Coronary artery (tissue), 2 donors: ENCODE results near the gene FXR2.
A peak's percentile ranks its signal among the peaks of the same experiment; 100 is the strongest.
"Not testable (repeated sequence)": the region's sequence is repeated elsewhere in the genome, so short reads cannot be mapped to it uniquely, and the experiment has no call there.

Experiments
- DNase-seq: peaks from one replicate; pipeline ENCODE4 v3.0.0-alpha.2; 2017; ENCODE audit warnings: low spot score
- H3K27ac ChIP-seq, 2 donors: fragments of 200-600 bp; sonication (generic); one replicate each; pipeline ENCODE4 v1.5.1; 2016 to 2019
- H3K4me3 ChIP-seq: fragments of 200-600 bp; sonication (generic); 2 replicates; pipeline ENCODE4 v1.5.1; 2016; ENCODE audit warnings: mild to moderate bottlenecking, moderate library complexity
- TF ChIP-seq, protein P1 (sequence below): fragments of 200-600 bp; sonication (generic); IDR thresholded peaks from one replicate; pipeline ENCODE4 v1.5.1; 2019; ENCODE audit warnings: antibody characterized with exemption

Gene FXR2

DNA sequence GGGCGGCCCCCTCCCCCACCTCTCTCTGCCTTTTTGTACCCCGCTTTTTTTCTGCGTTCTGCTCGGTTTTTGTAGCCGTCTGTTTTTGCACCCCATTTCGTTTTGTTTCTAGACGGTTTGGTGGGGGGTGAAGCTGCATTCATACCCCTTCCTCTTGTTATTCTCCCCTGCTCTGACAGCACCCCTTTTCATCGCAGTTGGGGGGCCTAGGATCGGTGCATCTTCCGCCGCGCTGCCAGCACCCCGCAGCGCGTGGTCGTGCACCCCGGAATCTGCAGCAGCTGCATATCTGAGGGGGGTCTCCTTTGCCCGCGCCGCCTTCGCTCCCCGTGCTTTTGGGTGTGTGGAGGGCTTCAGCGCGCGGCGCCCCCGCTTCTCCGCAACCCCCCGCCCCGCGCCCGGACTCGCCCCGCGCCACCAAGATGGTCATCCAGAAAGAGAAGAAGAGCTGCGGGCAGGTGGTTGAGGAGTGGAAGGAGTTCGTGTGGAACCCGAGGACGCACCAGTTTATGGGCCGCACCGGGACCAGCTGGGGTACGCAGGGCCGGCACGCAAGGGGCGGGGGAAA, 36.5 kb upstream of the FXR2 start:
- H3K4me3 ChIP-seq, result peak overlapping the region; percentile 74

DNA sequence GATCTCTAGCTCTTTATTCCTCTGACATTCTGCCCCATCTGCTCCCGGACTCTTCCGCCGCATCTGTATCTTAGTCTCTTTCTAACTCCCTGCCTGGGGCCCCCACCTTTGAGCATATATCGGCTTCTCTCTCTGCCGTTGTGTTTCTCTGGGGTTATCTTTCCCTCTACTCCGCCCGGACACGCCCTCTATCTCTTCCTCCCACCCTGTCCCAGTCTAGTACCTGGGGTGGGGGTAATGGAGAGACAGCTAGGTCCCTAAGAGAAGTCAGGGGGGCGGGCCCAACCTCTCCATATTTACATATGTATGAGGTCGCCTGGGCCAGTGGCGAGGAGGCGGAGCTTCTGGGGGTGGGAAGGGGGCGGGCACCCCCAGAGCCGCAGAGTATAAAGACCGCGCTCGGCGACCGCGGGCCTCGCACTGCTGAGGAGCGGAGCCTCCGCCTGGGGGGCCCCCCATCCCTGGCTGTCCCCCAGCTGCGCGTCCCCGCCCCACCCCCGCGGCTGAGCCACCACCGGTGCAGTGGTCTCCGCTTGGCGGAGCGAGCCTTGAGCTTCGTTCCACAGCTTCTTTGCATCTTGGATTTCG, 35.9 kb upstream of the FXR2 start, which contains the start of gene ATP1B2:
Gene ATP1B2, plus strand, starts transcription at position 418 of the 588 bp plus-strand sequence. CDS start 593 bp downstream, outside the sequence.
- peak within 1 kb of the TSS in 1 of 2 donors; percentile 62 for H3K27ac ChIP-seq
- TF ChIP-seq, protein P1, sequence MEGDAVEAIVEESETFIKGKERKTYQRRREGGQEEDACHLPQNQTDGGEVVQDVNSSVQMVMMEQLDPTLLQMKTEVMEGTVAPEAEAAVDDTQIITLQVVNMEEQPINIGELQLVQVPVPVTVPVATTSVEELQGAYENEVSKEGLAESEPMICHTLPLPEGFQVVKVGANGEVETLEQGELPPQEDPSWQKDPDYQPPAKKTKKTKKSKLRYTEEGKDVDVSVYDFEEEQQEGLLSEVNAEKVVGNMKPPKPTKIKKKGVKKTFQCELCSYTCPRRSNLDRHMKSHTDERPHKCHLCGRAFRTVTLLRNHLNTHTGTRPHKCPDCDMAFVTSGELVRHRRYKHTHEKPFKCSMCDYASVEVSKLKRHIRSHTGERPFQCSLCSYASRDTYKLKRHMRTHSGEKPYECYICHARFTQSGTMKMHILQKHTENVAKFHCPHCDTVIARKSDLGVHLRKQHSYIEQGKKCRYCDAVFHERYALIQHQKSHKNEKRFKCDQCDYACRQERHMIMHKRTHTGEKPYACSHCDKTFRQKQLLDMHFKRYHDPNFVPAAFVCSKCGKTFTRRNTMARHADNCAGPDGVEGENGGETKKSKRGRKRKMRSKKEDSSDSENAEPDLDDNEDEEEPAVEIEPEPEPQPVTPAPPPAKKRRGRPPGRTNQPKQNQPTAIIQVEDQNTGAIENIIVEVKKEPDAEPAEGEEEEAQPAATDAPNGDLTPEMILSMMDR, result no peak
- H3K4me3 ChIP-seq, result peak within 1 kb of the TSS; percentile 74
- DNase-seq, result no peak

More for the DNA sequence above, 36.5 kb upstream of the FXR2 start:
- peak overlapping the region in 1 of 2 donors; percentile 62 for H3K27ac ChIP-seq
- no peak for DNase-seq
- TF ChIP-seq, protein P1, result no peak

DNA sequence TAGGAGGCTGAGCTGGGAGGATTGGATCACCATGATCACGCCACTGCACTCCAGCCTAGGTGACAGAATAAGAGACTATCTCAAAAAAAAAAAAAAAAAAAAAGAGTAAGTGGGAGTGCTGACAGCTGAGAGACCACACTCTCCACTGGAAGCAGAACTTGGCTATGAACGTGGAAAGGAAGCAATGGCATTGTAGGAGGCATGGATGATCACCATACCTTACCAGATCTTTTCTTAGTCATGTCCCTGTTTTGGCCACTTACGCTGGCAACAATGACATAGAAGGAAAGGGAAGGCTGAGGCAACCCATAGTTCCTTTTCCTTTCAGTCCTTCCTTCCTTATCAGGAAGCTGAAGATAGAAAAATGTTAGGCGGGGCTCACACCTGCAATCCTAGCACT, 32.3 kb upstream of the FXR2 start:
- DNase-seq, result no peak
- Histone ChIP-seq H3K27ac (no peak overlapping the region), H3K4me3 (no peak overlapping the region)
- TF ChIP-seq, protein P1, result no peak

DNA sequence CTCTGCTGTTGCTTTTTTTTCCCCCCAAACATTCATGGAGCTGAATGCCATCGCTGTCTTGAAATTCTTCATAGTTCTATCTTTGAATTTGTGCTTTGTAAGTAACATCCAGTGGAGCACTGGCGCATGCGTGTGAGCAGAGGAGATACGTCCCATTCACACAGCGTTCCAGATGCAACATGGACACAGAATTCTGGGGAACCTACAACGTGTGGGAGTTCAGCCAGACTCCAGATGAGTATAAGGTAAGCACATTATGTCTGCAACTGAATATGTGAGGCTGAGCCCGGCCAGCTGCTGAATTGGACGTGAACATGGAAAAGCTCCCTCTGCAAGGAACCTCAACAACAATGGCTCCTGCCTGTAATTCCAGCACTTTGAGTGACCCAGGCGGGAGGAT, 31.8 kb upstream of the FXR2 start:
- H3K27ac ChIP-seq, result no peak overlapping the region
- TF ChIP-seq, protein P1, result no peak
- DNase-seq, result no peak
- no peak overlapping the region for H3K4me3 ChIP-seq

DNA sequence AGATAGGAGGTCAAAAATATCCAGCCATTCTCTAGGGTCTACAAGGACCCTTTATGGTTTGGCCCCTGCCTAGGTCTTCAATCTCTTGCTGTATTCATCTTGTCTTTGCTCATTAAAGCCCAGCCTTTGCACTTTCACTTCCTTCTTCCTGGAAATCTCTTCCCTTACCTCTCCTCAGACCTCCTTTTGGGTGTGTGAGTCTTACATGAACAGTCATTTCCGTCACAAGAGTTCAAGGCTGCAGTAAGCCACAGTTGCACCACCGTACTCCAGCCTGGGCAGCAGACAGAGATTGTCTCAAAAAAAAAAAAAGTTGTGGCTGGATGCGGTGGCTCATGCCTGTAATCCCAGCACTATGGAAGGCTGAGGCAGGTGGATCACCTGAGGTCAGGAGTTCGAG, 30.1 kb upstream of the FXR2 start:
- Histone ChIP-seq H3K27ac (no peak overlapping the region), H3K4me3 (no peak overlapping the region)
- TF ChIP-seq, protein P1, result no peak
- no peak for DNase-seq

DNA sequence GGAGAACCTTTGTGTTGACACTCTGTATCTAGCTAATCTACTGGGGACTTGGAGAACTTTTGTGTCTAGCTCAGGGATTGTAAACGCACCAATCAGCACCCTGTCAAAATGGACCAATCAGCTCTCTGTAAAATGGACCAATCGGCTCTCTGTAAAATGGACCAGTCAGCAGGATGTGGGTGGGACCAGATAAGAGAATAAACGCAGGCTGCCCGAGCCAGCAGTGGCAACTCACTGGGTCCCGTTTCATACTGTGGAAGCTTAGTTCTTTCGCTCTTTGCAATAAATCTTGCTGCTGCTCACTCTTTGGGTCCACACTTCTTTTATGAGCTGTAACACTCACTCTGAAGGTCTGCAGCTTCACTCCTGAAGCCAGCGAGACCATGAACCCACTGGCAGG, 26.9 kb upstream of the FXR2 start:
- H3K4me3 ChIP-seq, DNase-seq, H3K27ac ChIP-seq: not testable (repeated sequence)

DNA sequence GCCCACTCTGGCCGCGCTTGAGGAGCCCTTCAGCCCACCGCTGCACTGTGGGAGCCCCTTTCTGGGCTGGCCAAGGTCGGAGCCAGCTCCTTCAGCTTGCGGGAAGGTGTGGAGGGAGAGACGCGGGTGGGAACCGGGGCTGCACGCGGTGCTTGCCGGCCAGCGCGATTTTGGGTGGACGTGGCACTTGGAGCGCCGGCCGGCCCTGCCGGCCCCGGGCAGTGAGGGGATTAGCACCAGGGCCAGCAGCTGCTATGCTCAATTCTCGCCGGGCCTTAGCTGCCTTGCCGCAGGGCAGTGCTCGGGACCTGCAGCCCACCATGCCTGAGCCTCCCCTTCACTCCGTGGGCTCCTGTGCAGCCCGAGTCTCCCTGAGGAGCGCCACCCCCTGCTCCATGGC, 26.1 kb upstream of the FXR2 start:
- no peak for DNase-seq
- TF ChIP-seq, protein P1, result no peak

More for the DNA sequence above, 26.1 kb upstream of the FXR2 start:
- Histone ChIP-seq H3K27ac (no peak overlapping the region), H3K4me3 (no peak overlapping the region)
